Measurements from ENCODE around the gene KCNMA1.
A peak's percentile ranks its signal among the peaks of the same experiment; 100 is the strongest.

The KCNMA1 gene

DNA sequence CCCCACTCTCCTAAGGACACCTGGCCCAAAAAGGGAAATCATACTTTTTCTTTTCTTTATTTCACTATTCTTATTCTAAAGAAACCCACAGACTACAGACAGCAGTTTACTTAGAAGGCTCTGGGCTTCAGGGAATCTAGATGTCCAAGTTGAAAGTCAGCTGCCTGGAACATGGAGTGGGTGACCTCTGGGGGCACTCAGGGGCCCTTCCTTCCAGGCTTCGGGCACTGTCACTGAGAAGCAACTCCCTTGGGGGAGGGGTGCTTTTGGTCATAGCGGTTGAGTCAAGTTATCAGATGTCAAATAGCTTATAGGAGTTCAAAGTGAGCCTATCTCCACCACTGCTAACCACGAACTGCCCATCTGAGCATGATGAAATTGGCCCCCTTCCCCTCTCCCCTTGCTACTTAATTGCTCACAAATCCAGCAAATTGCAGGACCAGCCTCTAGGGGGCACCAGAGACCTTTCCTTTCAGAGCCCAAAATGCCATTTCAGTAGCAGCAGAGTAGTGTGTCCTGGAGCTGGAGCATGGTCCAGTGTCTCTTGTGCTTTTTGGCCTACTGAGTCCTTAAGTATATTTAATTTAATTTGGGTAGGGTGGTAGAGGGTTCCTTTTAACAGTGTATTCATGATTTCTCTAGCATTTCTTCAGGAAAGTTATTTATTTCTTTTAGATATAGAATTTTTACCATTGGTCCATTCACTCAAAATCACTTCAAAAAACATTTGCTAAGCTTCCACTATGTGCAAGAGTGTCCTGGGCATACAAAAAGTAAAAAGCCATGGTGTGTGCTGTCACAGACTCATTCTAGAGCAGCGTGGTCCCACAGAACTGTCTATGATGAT, 463.8 kb downstream of the KCNMA1 start:
- H3K4me1 ChIP-seq (ENCODE audit: control insufficient read depth in 2 of 2, insufficient read depth in 2 of 2, low read length in 2 of 2): no peaks in the 10 kb centered on the region
- no peak overlapping the region for H3K9ac ChIP-seq (ENCODE audit: low read depth in 1 of 2, low read length in 2 of 2)
- no peaks in the 10 kb centered on the region for H3K36me3 ChIP-seq (ENCODE audit: control insufficient read depth in 2 of 2, insufficient read depth in 2 of 2, low read length in 2 of 2)
- H3K9me3 ChIP-seq (ENCODE audit: control insufficient read depth in 2 of 2, low read length in 2 of 2): no peaks in the 10 kb centered on the region
- H3K4me3 ChIP-seq (ENCODE audit: low read length in 2 of 2): no peak overlapping the region
- no peaks in the 10 kb centered on the region for H3K27me3 ChIP-seq (ENCODE audit: control insufficient read depth in 2 of 2, insufficient read depth in 2 of 2, low read length in 2 of 2)
- H3K27ac ChIP-seq (ENCODE audit: low read depth in 2 of 2, low read length in 2 of 2): no peak overlapping the region

DNA sequence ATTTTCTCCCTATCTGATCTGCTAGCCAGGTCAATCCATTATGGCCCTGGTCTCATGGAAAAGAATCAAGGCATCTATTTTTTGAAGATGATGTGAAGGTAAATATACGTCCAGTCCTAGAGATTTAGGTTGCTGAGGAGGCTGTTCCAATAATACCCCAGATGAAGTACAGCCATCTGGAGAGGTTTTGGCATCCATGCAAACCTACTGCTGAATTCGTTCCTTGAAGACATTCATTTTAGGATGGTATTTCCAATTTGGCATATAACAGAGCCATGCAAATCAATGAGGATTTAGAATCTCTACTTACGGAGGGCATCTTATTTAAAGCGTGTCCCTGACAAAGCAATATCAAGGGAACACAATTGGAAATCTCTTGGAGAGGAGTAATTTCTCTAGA, 465.5 kb downstream of the KCNMA1 start:
- Histone ChIP-seq H3K27me3 (ENCODE audit: control insufficient read depth in 2 of 2, insufficient read depth in 2 of 2, low read length in 2 of 2) (no peaks in the 10 kb centered on the region), H3K9ac (ENCODE audit: low read depth in 1 of 2, low read length in 2 of 2) (no peak overlapping the region), H3K27ac (ENCODE audit: low read depth in 2 of 2, low read length in 2 of 2) (no peak overlapping the region), H3K9me3 (ENCODE audit: control insufficient read depth in 2 of 2, low read length in 2 of 2) (no peaks in the 10 kb centered on the region), H3K4me1 (ENCODE audit: control insufficient read depth in 2 of 2, insufficient read depth in 2 of 2, low read length in 2 of 2) (peaks cover 4 to 9% of the 10 kb centered on the region in 2 donors), H3K4me3 (ENCODE audit: low read length in 2 of 2) (no peak overlapping the region), H3K36me3 (ENCODE audit: control insufficient read depth in 2 of 2, insufficient read depth in 2 of 2, low read length in 2 of 2) (no peaks in the 10 kb centered on the region)

DNA sequence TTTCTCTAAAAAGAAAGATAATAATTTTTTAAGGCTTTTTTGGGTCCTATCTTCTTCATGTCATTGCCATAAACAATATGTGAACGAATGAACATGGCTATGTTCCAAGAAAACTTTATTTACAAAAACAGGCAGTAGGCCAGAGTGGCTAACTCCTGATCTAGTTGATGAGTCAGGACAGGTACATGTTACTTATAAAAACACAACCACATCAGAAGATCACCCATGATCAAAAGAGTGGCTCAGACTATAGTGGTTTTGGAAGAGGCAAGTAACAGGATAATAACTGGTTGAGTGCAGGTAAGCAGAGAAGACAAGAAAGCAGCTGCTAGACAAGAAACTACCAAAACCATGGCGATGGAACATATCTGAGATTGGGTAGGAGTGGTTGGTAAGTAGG, 468.7 kb downstream of the KCNMA1 start:
- Histone ChIP-seq H3K27me3 (ENCODE audit: control insufficient read depth in 2 of 2, insufficient read depth in 2 of 2, low read length in 2 of 2) (no peaks in the 10 kb centered on the region), H3K4me3 (ENCODE audit: low read length in 2 of 2) (no peak overlapping the region), H3K36me3 (ENCODE audit: control insufficient read depth in 2 of 2, insufficient read depth in 2 of 2, low read length in 2 of 2) (no peaks in the 10 kb centered on the region), H3K4me1 (ENCODE audit: control insufficient read depth in 2 of 2, insufficient read depth in 2 of 2, low read length in 2 of 2) (peaks cover 8 to 28% of the 10 kb centered on the region in 2 donors), H3K9me3 (ENCODE audit: control insufficient read depth in 2 of 2, low read length in 2 of 2) (no peaks in the 10 kb centered on the region), H3K27ac (ENCODE audit: low read depth in 2 of 2, low read length in 2 of 2) (no peak overlapping the region), H3K9ac (ENCODE audit: low read depth in 1 of 2, low read length in 2 of 2) (no peak overlapping the region)

DNA sequence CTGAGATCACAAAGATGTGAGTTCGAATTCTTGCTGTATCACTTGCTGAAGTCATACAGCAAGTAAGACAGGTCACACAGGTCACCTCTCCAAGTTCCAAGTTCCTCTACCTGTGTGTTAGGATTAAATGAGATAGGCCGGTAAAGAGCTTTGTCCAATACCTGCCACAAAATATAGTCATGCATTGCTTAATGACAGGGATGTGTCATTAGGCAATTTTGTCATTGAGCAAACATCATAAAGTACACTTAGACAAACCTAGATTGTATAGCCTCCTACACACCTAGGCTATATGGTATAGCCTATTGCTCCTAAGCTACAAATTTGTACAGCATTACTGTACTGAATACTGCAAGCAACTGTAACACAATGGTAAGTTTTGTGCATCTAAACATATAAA, 469.4 kb downstream of the KCNMA1 start:
- H3K9me3 ChIP-seq (ENCODE audit: control insufficient read depth in 2 of 2, low read length in 2 of 2): no peaks in the 10 kb centered on the region
- H3K4me1 ChIP-seq (ENCODE audit: control insufficient read depth in 2 of 2, insufficient read depth in 2 of 2, low read length in 2 of 2): peaks cover 8 to 35% of the 10 kb centered on the region in 2 donors
- no peak overlapping the region for H3K27ac ChIP-seq (ENCODE audit: low read depth in 2 of 2, low read length in 2 of 2)
- H3K36me3 ChIP-seq (ENCODE audit: control insufficient read depth in 2 of 2, insufficient read depth in 2 of 2, low read length in 2 of 2): no peaks in the 10 kb centered on the region
- H3K4me3 ChIP-seq (ENCODE audit: low read length in 2 of 2): no peak overlapping the region
- no peak overlapping the region for H3K9ac ChIP-seq (ENCODE audit: low read depth in 1 of 2, low read length in 2 of 2)
- no peaks in the 10 kb centered on the region for H3K27me3 ChIP-seq (ENCODE audit: control insufficient read depth in 2 of 2, insufficient read depth in 2 of 2, low read length in 2 of 2)

DNA sequence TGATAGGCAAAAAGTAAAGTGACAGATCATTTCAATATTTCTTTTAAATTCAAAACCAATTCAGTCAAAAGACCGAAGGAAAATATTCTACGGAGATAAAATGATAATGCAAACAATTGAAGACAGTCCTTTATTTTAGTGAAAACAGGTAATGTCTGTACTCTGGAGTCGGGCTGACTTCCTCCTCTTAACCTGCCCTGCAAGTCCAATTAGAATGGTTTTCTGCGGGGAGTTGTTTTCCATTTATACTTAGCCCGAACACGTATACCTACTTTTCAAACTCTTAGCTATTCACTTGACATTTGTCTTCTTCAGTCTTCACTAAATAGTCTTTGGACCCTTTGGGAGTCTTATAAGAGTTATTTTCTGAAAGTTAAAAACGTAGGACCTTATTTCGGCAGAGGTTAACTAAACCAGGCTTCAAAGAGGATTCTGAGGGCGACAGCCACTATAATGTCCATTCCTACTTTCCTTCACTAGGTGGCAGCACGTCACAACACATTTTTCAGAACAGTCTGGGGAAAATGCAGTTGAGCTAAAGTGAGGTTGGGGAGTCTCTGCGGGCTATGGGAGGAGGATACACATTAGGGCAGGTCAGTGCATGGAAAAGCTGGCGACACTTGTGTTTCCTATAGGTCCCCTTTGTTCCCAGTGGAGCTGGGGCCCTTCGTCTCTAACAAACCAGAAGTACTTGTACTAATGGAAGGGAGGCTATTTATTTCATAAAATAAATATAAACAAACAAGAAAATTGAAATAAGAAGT, 472.0 kb downstream of the KCNMA1 start:
- peak overlapping the region; percentile 41 to 62 for H3K4me3 ChIP-seq (ENCODE audit: low read length in 2 of 2)
- H3K36me3 ChIP-seq (ENCODE audit: control insufficient read depth in 2 of 2, insufficient read depth in 2 of 2, low read length in 2 of 2): no peaks in the 10 kb centered on the region
- H3K4me1 ChIP-seq (ENCODE audit: control insufficient read depth in 2 of 2, insufficient read depth in 2 of 2, low read length in 2 of 2): peaks cover 16 to 49% of the 10 kb centered on the region in 2 donors
- no peaks in the 10 kb centered on the region for H3K9me3 ChIP-seq (ENCODE audit: control insufficient read depth in 2 of 2, low read length in 2 of 2)
- H3K27me3 ChIP-seq (ENCODE audit: control insufficient read depth in 2 of 2, insufficient read depth in 2 of 2, low read length in 2 of 2): no peaks in the 10 kb centered on the region
- peak overlapping the region; percentile 27 to 35 for H3K27ac ChIP-seq (ENCODE audit: low read depth in 2 of 2, low read length in 2 of 2)
- peak overlapping the region; percentile 29 to 56 for H3K9ac ChIP-seq (ENCODE audit: low read depth in 1 of 2, low read length in 2 of 2)

DNA sequence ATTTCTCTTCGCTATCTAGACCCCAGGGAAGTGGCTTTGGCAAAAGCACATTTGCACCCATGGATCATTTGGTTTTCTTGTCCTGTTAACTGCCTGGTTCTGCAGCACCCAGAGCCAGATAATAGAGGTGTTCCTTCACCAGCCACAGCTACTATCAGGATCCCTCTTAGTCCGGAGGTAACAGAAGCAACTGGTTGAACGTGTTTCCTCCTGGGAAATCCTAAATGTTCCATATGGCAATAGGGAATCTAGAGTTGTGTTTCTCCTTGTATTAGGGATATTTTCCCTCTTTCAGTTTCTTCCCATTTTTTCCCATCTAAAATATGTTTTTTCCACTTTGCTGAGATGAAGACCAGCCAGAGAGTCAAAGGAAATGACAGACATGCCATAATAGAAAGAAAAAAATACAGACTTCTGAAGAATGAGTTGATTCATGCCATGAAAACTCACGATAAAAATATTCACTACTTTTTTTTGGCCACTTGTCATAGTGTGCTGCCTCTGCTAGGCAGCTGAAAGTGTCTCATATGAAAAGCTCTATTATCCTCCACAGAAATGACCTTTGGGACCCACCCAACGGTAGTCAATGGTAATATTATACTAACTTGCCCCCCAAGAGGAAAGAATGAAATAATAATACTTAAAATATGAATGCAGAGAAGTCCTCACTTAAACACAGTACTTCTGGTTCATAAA, 472.8 kb downstream of the KCNMA1 start:
- Histone ChIP-seq H3K9ac (ENCODE audit: low read depth in 1 of 2, low read length in 2 of 2) (no peak overlapping the region), H3K27ac (ENCODE audit: low read depth in 2 of 2, low read length in 2 of 2) (peak overlapping the region; percentile 43 to 52), H3K27me3 (ENCODE audit: control insufficient read depth in 2 of 2, insufficient read depth in 2 of 2, low read length in 2 of 2) (no peaks in the 10 kb centered on the region), H3K9me3 (ENCODE audit: control insufficient read depth in 2 of 2, low read length in 2 of 2) (no peaks in the 10 kb centered on the region), H3K4me3 (ENCODE audit: low read length in 2 of 2) (no peak overlapping the region), H3K36me3 (ENCODE audit: control insufficient read depth in 2 of 2, insufficient read depth in 2 of 2, low read length in 2 of 2) (no peaks in the 10 kb centered on the region), H3K4me1 (ENCODE audit: control insufficient read depth in 2 of 2, insufficient read depth in 2 of 2, low read length in 2 of 2) (peaks cover 23 to 57% of the 10 kb centered on the region in 2 donors)

DNA sequence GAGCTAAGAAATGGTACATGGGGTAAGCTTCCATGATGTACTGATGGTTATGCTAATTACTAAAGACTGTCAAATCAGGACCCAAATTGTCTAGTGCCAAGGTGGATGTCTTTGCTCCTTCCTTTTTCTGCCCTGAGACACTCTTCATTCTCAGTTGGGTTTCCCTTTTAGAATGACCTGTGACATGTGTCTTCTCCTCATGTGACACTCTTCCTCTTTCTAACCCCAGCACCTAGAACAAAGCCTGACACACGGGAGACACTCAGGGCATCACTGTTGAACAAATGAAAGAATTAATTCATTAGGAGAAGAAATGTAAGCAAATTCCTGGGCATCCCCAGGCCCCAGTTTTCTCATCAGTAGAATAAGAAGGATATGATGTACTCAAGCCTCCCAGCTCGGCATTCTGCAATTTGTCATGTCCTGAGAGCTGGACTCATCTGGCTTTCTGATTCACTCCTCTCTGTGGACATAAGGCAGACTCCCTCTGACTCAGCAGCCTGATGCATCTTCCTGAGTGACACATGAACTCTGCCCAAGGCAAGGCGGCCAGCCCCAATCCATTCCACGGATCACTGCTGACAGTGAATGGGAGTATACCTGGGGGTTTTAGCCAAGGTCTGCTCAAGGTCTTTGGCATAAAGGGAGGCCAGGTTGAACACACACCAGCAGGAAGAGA, 473.8 kb downstream of the KCNMA1 start:
- Histone ChIP-seq H3K27ac (ENCODE audit: low read depth in 2 of 2, low read length in 2 of 2) (peak overlapping the region; percentile 64 to 67), H3K9me3 (ENCODE audit: control insufficient read depth in 2 of 2, low read length in 2 of 2) (no peaks in the 10 kb centered on the region), H3K27me3 (ENCODE audit: control insufficient read depth in 2 of 2, insufficient read depth in 2 of 2, low read length in 2 of 2) (no peaks in the 10 kb centered on the region), H3K4me3 (ENCODE audit: low read length in 2 of 2) (no peak overlapping the region), H3K9ac (ENCODE audit: low read depth in 1 of 2, low read length in 2 of 2) (no peak overlapping the region), H3K36me3 (ENCODE audit: control insufficient read depth in 2 of 2, insufficient read depth in 2 of 2, low read length in 2 of 2) (no peaks in the 10 kb centered on the region), H3K4me1 (ENCODE audit: control insufficient read depth in 2 of 2, insufficient read depth in 2 of 2, low read length in 2 of 2) (peaks cover 30 to 67% of the 10 kb centered on the region in 2 donors)

DNA sequence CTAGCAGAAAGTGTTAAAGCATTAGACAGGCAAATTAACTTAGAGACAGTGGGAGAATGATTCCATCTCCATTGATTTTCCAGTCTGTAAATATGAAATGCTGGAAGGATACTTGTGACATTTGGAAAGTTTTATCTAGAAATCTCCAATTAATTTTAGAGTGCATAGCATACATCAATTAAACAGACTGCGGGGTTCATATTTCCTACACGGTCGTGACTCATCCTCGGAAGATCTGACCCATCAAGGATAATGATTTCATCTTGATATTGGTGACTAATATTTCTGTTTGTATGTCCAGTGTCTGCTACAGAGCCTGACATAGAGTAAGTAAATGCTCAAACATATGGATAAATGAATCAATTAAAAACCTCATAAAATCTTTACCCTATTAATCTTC, 474.9 kb downstream of the KCNMA1 start:
- Histone ChIP-seq H3K9me3 (ENCODE audit: control insufficient read depth in 2 of 2, low read length in 2 of 2) (no peaks in the 10 kb centered on the region), H3K27ac (ENCODE audit: low read depth in 2 of 2, low read length in 2 of 2) (no peak overlapping the region), H3K4me1 (ENCODE audit: control insufficient read depth in 2 of 2, insufficient read depth in 2 of 2, low read length in 2 of 2) (peaks cover 35 to 71% of the 10 kb centered on the region in 2 donors), H3K36me3 (ENCODE audit: control insufficient read depth in 2 of 2, insufficient read depth in 2 of 2, low read length in 2 of 2) (no peaks in the 10 kb centered on the region), H3K27me3 (ENCODE audit: control insufficient read depth in 2 of 2, insufficient read depth in 2 of 2, low read length in 2 of 2) (no peaks in the 10 kb centered on the region), H3K4me3 (ENCODE audit: low read length in 2 of 2) (no peak overlapping the region), H3K9ac (ENCODE audit: low read depth in 1 of 2, low read length in 2 of 2) (no peak overlapping the region)

DNA sequence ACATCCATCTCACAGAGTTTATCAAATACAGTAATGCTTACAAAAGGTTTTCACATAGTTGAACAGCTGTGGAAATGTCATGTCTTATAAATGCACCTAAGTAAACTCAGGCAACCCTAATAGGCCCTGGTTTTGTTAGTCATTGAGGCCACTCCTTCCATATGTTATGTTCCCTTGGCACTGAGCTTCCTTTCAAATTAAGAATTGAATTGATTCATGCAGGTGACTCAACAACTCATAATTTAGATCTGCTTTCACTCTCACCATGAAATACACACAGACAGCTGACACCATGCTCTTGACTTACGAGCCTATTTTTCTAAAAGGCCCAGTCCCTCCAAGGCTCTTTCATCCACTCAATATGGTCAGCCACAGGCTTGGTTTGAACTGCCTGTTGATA, 476.9 kb downstream of the KCNMA1 start:
- peaks cover 40 to 78% of the 10 kb centered on the region in 2 donors for H3K4me1 ChIP-seq (ENCODE audit: control insufficient read depth in 2 of 2, insufficient read depth in 2 of 2, low read length in 2 of 2)
- H3K27me3 ChIP-seq (ENCODE audit: control insufficient read depth in 2 of 2, insufficient read depth in 2 of 2, low read length in 2 of 2): no peaks in the 10 kb centered on the region
- H3K4me3 ChIP-seq (ENCODE audit: low read length in 2 of 2): no peak overlapping the region
- H3K9ac ChIP-seq (ENCODE audit: low read depth in 1 of 2, low read length in 2 of 2): peak overlapping the region in 1 of 2 donors; percentile 9
- peak overlapping the region; percentile 78 to 86 for H3K27ac ChIP-seq (ENCODE audit: low read depth in 2 of 2, low read length in 2 of 2)
- no peaks in the 10 kb centered on the region for H3K36me3 ChIP-seq (ENCODE audit: control insufficient read depth in 2 of 2, insufficient read depth in 2 of 2, low read length in 2 of 2)
- H3K9me3 ChIP-seq (ENCODE audit: control insufficient read depth in 2 of 2, low read length in 2 of 2): no peaks in the 10 kb centered on the region
